NCI-H2081 (cell line): Measurements from ENCODE around the gene GARIN5A.
A peak's percentile ranks its signal among the peaks of the same experiment; 100 is the strongest.

Experiments used
- DNase-seq, 2 experiments: peaks; one replicate each; lab custom pipeline; 2025; lab: John Stamatoyannopoulos, UW

The GARIN5A gene

GRCh38 chr19:50476224-50476906, at the start of gene GARIN5A, which contains the start of gene EMC10:
Gene GARIN5A (minus strand): TSS chr19:50476848. CDS start chr19:50476388, 460 bp downstream.
Gene EMC10 (plus strand): TSS chr19:50476507. CDS start chr19:50476545, 38 bp downstream.
- peak; percentile 89 to 95 for DNase-seq

- DNase-seq, result no peak
Measured at GRCh38 chr19:50522881-50523280, 46.2 kb upstream of the GARIN5A start.

- no peak for DNase-seq
Measured at GRCh38 chr19:50520822-50521465, 44.3 kb upstream of the GARIN5A start.

- no peak for DNase-seq
Measured at GRCh38 chr19:50519006-50519575, 42.4 kb upstream of the GARIN5A start.

GRCh38 chr19:50518091-50519005, 41.7 kb upstream of the GARIN5A start:
- DNase-seq, result no peak

GRCh38 chr19:50517704-50518075, 41.0 kb upstream of the GARIN5A start:
- no peak for DNase-seq

GRCh38 chr19:50516964-50517703, 40.5 kb upstream of the GARIN5A start:
- no peak for DNase-seq

- no peak for DNase-seq
Measured at GRCh38 chr19:50516456-50516855, 39.8 kb upstream of the GARIN5A start.

GRCh38 chr19:50515168-50515561, 38.5 kb upstream of the GARIN5A start:
- DNase-seq, result no peak

GRCh38 chr19:50514346-50515167, 37.9 kb upstream of the GARIN5A start:
- peak; percentile 47 to 48 for DNase-seq

GRCh38 chr19:50513746-50514345, 37.2 kb upstream of the GARIN5A start, which contains the start of gene ASPDH:
Gene ASPDH (minus strand): TSS chr19:50513913. CDS start chr19:50513823, 90 bp downstream.
- no peak for DNase-seq

GRCh38 chr19:50512999-50513745, 36.5 kb upstream of the GARIN5A start:
- no peak for DNase-seq

GRCh38 chr19:50512112-50512998, 35.7 kb upstream of the GARIN5A start:
- DNase-seq, result no peak

- DNase-seq, result peak; percentile 97 to 98
Measured at GRCh38 chr19:50511069-50511822, 34.6 kb upstream of the GARIN5A start, which contains the start of gene JOSD2. Gene JOSD2 (minus strand): TSS chr19:50511191. CDS start chr19:50510431, 760 bp downstream.

- peak in 1 of 2 experiments; percentile 77 for DNase-seq
Measured at GRCh38 chr19:50510700-50511068, 34.0 kb upstream of the GARIN5A start.

GRCh38 chr19:50510121-50510670, 33.5 kb upstream of the GARIN5A start:
- DNase-seq, result no peak

- DNase-seq, result no peak
Measured at GRCh38 chr19:50509366-50509765, 32.7 kb upstream of the GARIN5A start.
